T1000 (cell line): ENCODE measurements around the gene CXorf38.
"Not testable (repeated sequence)": the region's sequence is repeated elsewhere in the genome, so short reads cannot be mapped to it uniquely, and the experiment has no call there.

ENCODE experiments used
- DNase-seq: peaks from one replicate; lab custom pipeline; 2025; ENCODE audit warnings: mixed read lengths; lab: John Stamatoyannopoulos, UW

The CXorf38 gene

GRCh38 chrX:40625294-40625693, 22.1 kb downstream of the CXorf38 start:
- DNase-seq: no peak

GRCh38 chrX:40623665-40624064, 23.7 kb downstream of the CXorf38 start:
- DNase-seq: no peak

GRCh38 chrX:40623139-40623536, 24.2 kb downstream of the CXorf38 start, which contains the start of gene MPC1L:
MPC1L (plus strand) TSS chrX:40623428; CDS start chrX:40623566, 138 bp downstream.
- no peak for DNase-seq

- no peak for DNase-seq
Observed at GRCh38 chrX:40622479-40623138, 24.8 kb downstream of the CXorf38 start.

- DNase-seq: no peak
Observed at GRCh38 chrX:40617566-40617965, 29.8 kb downstream of the CXorf38 start.

- DNase-seq: no peak
Observed at GRCh38 chrX:40615976-40616375, 31.4 kb downstream of the CXorf38 start.

- no peak for DNase-seq
Observed at GRCh38 chrX:40612511-40612910, 34.9 kb downstream of the CXorf38 start.

GRCh38 chrX:40607381-40607780, 40.0 kb downstream of the CXorf38 start:
- no peak for DNase-seq

- no peak for DNase-seq
Observed at GRCh38 chrX:40603446-40603845, 43.9 kb downstream of the CXorf38 start.

GRCh38 chrX:40589616-40590321, 57.6 kb downstream of the CXorf38 start:
- not testable (repeated sequence) for DNase-seq

- DNase-seq: not testable (repeated sequence)
Observed at GRCh38 chrX:40587623-40588022, 59.7 kb downstream of the CXorf38 start.

GRCh38 chrX:40582811-40583210, 64.5 kb downstream of the CXorf38 start:
- DNase-seq: no peak

GRCh38 chrX:40582178-40582577, 65.2 kb downstream of the CXorf38 start:
- not testable (repeated sequence) for DNase-seq

GRCh38 chrX:40581336-40581920, 65.9 kb downstream of the CXorf38 start:
- no peak for DNase-seq

GRCh38 chrX:40580537-40581335, 66.6 kb downstream of the CXorf38 start, which contains the start of gene ATP6AP2:
ATP6AP2 (plus strand) TSS chrX:40580970; CDS start chrX:40581066, 96 bp downstream.
- DNase-seq: peak; percentile 72

GRCh38 chrX:40579900-40580536, 67.3 kb downstream of the CXorf38 start:
- no peak for DNase-seq

- DNase-seq: no peak
Observed at GRCh38 chrX:40579141-40579540, 68.2 kb downstream of the CXorf38 start.

GRCh38 chrX:40578039-40578695, 69.2 kb downstream of the CXorf38 start:
- no peak for DNase-seq
